CD1c-positive myeloid dendritic cell (primary cell): Measurements from ENCODE around the gene ATG7.

Experiments used
- DNase-seq: peaks from one replicate; pipeline ENCODE4 v3.0.0-alpha.2; 2016; ENCODE audit errors: extremely low spot score

ATG7 gene

DNA sequence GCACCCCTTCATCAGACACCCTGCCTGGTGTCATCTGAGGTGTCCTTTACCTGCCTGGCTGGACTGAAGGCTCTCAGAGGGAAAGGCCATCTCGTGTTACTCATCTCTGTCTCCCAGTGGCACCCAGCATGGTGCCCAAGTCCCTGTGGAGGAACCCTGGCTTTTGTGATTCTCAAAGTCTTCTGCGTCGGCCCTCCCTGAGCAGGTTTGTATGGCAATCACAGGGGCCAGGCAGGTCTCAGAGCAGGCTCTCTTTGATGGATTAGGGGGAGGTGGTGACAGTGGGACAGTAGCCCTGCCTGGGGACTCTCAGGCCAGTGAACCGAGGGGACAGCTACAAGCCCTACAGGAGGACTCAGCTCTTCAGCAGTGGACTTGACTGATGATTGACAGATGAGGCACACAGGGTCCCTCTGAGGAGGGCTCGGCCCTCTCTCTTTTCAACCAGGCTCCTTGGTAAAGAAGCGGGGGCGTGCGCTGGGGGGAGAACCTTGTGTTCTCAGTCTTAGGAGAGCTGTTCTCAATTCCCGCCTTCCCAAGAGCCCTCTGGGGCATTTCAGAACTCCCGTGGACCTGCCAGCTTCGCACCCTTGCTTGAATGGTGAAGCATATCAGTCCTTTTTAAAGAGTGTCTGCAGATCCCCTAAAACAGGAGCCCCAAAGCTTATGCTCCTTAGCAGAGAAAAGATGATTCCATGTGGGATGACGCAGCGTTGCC lies 263.2 kb downstream of the ATG7 start:
- no peak for DNase-seq

DNA sequence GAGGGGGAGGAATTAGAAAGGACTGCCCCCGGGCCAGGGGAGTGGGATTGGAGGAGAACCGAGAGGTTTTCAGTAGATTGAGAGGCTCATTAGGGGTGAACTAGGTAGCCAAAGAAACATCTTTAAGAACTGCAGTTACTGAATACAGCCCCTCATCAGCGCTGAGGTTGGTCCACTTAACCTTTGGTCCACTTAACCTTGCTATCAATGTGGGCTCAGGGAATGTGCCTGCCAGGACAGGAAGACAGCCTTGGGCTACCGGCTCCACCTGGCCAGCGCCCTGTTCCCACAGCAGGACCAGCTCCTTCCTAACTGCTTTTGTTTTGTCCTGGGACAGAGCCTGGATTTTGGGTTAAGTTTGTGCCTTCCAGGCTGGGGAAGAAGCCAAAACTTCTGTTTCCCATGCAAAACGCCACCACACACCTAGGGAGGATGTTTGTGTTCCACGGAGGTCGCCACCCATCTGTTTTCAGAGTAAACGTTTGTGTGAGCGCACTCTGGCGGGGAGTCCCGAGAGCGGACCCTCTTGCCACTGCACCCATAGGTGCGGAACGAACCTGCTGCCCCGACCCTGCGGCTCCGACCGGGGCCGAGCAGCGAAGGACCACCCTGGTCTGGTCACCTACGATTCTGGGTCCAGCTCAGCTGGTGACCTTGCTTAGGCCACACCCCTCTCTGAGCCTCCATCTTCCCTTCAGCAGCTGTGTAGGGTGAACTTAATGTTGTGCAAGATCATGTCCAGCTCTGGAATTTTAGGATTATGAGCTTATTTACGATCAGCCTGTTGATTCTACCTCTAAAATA lies 264.1 kb downstream of the ATG7 start:
- no peak for DNase-seq

DNA sequence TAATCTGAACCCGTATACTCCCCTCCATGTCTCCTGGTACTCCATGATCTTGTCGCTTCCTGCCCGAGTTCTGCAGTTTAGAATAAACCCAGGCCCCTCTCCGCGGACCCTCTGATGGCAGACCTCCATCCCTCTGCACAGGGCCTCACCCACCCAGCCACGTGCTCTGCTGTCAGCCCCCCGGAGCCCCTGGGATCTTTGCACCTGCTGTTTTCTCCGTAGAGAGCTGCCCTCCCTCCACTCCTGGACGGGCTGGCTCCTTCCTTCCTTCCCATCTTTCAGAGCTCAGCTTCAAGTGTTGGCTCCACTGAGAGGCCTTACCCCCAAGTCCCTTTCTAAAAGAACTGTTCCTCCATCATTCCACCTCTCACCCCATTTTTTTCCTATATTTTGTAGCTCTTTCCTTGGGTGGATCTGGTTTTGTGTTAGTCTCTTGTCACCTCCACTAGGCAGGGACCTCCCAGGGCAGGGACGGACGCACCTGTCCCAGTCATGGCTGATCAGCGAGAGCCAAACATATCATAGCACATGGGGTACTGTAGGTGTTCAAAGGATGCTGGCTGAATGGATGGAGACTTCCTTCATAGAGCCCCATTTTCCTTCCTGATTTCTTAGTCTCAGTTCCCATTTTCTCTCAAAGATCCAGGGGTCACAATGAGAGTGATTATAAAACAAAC lies 264.9 kb downstream of the ATG7 start:
- peak; percentile 25 for DNase-seq

DNA sequence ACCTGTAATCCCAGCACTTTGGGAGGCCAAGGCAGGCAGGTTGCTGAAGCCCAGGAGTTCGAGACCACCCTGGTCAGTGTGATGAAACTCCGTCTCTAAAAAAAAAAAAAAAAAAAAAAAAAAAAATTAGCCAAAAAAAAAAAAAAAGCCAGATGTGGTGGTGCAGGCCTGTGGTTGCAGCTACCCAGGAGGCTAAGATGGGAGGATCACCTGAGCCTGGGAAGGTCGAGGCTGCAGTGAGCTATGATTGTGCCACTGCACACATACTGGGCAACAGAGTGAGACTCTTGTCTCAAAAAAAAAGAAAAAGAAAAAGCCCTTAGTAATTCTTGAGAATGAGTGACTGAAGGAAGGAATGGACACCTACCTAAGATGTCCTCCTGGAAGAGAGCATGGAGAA lies 266.4 kb downstream of the ATG7 start:
- no peak for DNase-seq

DNA sequence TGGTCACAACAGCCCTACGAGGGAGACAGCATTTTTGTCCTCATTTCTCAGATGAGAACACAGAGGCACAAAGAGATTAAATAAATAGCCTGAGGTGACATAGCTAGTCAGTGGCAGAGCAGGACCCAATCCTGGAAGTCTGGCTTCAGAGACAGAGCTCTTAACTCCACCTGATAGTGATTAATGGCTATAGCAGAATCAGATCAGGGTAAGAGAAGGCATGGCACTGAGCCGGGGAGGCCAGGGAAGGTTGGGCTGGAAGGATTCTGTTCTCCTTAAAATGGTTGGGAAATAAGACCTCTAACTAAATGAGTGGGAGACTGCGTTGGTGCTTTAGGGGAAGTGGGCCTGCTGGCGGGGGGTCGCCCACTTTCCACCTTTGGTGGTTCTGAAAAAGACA lies 267.0 kb downstream of the ATG7 start:
- peak; percentile 30 for DNase-seq

DNA sequence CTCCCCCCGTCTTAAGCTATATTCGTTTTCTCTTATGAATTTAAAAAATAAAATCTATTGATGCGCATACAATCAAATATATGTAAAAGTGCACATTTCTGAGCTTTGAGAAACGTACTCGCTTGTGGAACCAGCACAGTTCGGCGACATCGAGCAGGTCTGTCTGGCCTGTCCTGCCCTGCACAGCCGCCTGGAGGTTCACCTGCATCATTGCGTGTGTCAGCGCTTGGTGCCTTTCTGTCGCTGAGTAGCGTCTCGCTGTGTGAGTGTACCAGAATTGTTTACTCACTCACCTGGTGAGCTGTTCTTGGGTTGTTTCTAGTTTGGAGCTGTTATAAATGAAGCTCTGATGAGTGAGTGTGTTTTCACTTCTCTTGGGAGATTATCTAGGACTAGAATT lies 267.5 kb downstream of the ATG7 start:
- DNase-seq, result no peak

DNA sequence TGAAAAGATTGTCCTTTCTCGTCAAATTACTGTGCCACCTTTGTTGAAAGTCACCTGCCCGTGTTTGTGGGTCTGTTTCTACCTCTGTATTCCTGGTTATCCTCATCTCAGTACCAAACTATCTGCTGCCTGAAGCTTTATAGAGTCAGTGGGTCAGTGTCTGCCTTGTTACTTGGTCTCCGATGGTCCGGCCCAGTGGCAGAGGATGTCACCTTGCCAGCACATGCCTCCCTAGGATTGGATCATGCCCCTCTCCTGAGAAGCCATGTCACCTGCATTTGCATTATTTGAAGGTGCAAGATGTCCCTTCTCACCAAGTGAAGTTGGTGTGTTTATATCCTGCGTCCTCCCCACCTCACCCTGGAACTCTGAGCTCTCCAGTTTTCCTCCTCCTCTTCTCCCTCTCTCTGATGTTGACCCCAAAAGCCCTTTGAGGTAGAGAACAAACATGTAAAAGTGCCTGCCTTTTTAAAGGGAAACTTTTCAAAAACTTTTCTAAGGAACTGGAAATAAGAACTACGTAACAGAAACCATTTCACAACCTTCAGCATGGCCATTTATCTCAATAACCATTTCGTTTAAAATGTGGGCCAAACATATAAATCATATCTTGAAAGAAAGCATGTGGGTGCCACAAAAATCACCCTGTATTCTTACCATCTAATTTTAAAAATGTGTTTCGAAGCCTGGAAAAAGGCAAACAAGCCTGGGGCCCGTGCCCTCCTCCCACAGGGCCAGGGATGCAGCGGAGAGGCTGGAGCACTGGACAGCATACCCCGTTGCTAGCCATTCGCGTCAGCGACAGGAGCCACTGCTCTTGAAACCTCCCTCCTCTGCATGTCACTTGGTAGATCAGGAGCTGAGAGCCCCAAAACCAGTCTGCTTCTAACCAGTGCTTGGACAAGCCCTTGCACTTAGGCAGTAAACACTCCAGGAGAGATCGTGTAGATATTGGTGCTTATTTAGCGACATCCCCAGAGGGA lies 269.4 kb downstream of the ATG7 start:
- DNase-seq, result peak; percentile 24

DNA sequence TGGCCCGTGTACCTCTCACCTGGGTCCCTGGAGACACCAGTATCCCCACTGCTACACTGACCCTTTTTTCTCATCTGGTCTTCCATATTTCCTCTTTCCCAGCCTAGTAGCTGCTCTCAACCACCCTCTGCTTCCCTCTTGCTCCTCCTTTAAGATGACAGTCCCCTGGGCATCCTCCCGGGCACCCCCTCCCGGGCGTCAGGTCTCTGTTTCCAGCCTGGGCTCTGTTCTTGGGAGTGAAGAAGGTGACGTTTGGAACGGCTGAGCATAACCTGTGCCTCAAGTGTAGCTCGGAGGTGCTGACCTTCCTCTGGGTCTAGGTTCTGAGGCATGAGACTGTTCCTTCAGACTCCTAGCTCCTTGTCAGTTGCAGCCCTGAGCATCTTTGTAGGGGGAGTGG lies 270.4 kb downstream of the ATG7 start:
- DNase-seq, result no peak

DNA sequence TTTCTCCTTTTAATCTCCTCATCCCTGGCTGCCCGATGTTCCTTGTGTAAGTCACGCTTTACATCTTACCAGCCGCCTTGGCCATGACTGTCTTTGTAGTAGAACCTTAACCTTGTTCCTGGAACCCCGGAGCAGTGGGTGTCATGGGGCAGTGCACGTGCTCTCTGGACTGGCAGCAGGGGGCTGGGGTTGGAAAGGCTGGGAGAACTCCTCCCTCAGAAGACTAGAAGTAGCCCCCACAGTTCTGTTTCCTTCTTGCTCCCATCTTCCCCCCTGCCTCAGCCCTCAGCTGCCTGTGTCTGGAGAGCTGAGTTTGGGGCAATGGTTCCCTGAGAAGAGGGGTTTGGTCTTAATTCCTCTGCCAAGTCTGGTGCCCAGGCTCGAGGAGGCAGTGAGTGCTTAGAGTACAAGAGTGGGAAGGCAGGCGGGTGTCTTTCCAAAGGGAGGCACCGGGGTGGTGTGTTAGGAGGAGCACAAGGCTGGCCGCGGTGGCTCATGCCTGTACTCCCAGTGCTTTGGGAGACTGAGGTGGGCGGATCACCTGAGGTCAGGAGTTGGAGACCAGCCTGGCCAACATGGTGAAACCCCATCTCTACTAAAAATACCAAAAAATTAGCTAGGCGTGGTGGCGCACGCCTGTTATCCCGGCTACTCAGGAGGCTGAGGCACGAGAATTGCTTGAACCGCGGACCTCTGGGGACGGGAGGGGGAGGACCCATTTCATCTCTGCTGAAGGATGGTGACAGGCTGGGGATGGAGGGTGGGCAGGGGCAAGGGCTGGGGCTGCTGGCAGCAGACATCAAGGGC lies 271.1 kb downstream of the ATG7 start:
- DNase-seq, result no peak

DNA sequence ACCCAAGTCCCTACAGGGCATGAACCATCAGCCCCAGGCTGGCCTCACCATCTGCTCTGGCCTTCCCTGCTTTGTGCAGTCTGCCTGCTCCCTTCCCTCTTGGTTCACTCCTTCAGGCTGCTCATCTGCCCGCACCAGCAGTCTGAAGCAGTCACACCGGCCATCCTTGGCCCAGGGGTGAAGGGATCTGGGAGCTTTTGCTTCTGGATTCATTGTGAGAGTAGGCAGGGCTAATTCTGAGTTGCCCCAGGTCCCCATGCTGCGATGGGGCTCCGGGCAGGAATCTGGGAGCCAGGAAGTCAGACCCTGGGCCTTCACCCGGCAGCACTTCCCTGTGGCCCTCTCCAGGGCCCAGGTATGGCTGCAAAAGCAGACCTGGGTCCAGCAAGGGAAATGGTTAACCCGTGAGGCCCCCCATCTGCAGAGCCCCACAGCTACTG lies 271.8 kb downstream of the ATG7 start:
- DNase-seq, result no peak

DNA sequence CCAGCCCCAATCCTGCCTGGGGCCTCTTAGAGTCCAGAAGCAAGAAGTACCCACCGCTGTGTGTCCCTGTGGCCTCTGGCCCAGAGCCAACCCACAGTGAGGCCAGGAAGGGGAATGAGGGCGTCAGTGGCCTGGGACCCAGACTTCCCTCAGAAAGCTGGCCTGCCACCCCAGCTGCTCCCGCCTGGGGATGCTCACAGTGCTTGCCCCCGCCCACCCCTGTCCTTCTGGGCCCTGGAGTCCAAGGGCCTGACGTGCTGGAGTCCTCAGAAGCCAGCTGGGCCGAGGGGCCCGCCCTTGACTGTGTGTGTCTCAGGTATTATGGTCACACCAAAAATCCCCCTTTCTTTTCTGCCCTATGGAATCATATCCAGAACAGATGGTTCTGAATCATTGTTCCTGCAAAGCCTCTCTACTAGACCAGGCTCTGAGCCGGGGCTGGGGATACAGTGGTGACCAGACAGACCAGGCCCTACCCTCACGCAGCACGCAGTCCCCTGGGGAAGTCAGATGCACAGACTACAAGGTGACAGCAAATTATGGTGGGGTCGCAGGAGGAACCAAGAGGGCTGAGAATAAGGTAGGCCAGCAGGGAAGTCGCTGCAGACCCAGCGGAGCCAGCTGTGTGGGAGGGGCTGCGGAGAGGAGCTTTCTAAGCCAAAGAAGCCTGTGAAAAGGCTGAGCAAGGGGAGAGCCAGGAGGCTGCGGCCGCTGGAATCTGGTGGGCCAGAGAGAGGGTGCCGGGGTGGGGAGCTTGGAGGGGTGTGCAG lies 272.4 kb downstream of the ATG7 start:
- peak; percentile 36 for DNase-seq

DNA sequence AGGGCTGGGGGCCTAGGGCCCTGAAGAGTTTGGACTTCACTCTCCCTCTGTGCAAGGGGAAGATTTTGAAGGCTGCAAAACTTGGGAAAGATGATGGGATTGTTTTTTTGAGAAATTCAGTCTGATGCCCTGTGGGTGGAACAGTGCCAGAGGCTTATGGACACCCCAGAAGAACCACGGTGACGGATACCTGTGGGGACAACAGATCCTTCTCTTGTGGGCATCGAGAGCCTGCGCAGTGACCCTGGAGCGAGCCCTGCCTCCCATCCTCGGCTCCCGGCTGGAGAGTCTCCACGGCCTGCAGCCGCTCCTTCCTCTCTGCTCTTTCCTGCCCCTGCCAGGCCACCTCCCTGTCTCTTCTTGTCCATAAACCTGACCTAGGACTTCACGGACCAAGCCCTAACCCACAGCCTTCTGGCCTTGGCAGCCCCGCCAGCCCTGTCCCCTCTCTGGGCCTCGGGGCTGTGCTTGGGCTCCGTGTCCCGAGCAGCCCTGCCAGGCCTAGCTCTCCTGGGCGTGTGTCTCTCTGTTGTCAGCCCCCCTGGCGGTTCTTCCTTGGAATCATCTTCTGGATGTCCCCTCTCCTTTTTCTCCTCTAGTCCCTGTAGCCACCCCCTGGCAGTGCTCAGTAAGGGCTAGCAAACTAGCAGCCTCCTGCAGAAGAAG lies 273.1 kb downstream of the ATG7 start:
- no peak for DNase-seq

DNA sequence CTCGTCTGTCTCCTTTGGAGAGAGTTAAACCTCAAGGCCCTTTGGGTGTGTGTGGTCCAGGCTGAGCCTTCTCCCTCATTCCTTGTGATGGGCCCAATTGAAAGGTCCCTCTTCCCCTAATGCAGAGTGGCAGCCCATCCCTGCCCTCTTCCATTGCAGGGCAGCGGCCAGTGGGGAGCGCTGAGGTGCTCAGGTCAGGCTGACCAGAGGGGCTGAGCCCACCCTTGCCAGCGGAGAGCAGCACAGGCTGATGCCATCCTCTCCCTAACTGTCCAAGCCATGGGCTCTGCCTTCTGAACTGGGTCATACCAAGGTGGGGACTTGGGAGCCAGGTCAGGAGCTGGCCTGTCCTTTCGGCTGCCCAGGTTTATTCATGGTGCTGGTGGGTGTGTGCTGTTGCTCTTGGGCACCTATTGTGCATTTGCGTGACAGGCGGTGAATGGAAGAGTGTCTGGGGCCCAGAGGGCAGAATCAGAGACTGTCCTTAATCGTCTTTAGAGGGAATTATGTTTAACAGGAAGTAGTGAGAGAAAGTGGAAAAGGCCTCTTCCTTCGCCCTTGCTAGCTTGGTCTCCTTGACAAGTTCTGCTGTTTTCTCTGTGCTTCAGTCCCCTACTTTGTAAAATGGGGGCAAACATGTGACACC lies 274.6 kb downstream of the ATG7 start:
- DNase-seq, result no peak

DNA sequence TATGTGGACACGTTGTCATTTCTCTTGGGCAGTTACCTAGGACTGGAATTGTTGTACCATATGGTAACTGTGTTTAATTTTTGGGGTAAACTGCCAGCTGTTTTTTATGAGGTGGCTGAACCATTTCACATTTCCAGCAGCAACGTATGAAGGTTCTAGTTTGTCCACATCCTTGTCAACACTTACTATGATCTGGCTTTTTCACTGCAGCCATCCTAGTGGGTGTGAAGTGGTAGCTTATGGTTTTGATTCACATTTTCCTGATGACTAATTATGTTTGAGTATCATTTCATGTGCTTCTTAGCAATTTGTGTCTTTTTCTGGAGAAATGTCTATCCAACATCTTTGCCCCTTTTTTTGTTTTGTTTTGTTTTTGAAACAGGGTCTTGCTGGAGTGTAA lies 275.3 kb downstream of the ATG7 start:
- no peak for DNase-seq

DNA sequence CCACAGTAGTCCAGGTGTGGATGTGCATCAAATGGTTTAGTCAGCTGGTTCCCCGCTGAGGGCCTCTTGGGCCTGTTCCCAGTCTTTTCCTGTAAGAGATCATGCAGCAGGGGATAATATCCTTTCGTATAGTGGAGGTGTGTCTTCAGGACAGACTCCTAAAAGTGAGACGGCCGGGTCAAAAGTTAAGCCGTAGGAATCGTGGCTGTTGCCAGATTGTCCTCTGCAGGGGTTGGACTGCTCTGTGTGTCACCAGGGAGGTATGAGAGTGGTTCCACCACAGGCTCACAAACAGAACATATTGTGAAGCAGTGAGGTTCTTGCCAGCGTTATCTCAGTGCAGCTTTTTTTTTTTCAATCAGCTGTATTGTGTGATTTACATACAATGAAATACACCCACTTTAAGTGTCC lies 276.5 kb downstream of the ATG7 start:
- DNase-seq, result no peak

DNA sequence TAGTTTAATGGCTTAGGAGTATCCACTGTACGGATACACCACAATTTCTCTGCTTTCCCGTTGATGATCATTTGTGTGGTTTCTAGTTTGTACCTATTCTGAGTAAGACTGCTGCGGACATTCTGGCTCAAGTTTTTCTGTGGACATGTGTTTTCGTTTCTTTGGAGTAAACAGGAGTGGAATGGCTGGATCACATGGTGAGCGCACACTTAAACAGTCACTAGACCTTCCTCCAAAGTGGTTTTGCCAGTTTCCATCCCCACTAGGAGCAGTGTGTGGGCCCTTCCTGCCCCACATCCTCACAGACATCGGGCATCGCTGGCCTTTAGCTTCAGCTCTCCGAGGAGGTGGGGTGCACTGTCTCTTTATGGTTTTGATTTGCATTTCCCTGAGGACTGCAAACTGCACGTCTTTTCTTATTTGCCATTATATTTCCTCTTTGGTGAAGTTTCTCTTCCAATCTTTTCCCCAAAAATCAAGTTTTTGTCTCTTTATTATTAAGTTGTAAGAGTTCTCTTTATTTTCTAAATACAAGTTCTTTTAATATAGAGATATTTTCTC lies 277.5 kb downstream of the ATG7 start:
- DNase-seq, result no peak

DNA sequence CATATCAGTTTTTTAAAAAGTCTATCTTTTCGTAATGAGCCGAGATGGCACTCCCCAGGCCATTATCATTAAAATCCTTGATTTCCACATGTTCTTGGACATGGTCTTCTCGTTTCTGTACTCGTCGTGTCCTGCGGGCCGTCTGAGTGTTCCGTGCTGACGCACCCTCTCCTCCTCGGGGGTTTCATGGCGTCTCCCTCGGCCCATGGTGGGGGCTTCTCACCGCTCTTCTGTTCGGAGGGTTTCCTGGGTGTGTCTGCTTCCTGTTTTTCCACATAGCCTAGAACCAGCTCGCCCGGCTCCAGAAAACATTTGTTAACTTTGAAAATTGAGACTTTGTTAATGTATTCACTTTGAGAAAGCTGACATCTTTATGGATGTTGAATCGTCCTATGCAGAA lies 278.8 kb downstream of the ATG7 start:
- no peak for DNase-seq
